Spleen (tissue), 7 donors: Measurements from ENCODE around the gene COL19A1.

ENCODE experiments used
- CTCF ChIP-seq, 11 experiments: fragments of 200-600 bp in 7 of 11; fragments of 450-650 bp in 4 of 11; sonication (generic) in 4 of 11; IDR thresholded peaks in 8 of 11; conservative IDR thresholded peaks in 3 of 11; 1 replicate in 7 of 11; 2 replicates in 4 of 11; pipeline versions ENCODE4 v1.4.0 to v1.8.0; 2016 to 2021; ENCODE audit warnings: antibody characterized with exemption in 11 of 11, inconsistent platforms in 4 of 11, mild to moderate bottlenecking in 1 of 11
- POLR2A ChIP-seq, 3 donors: fragments of 450-650 bp; IDR thresholded peaks; one replicate each; pipeline ENCODE4 v1.5.1; 2017; ENCODE audit warnings: antibody characterized with exemption in 3 of 3, mild to moderate bottlenecking in 1 of 3
- POLR2AphosphoS5 ChIP-seq, 3 donors: sonication (generic); formaldehyde crosslinking; IDR thresholded peaks; one replicate each; pipeline ENCODE4 v1.5.1; 2017; ENCODE audit warnings: antibody characterized with exemption in 3 of 3
- donor health status: DM: no; HTN: no; CAD: no; lungs with moderate emphysema.
- donor health status: DM: no; HTN: no; CAD: no.
- donor health status: DM: no; HTN: no; CAD: no.

- TF ChIP-seq CTCF (IDR thresholded peaks at IDR 0.05 in 8 of 11, conservative IDR thresholded peaks at IDR 0.05 in 3 of 11) = no peak
- TF ChIP-seq POLR2AphosphoS5 (IDR thresholded peaks at IDR 0.05) = no peak
- TF ChIP-seq POLR2A (IDR thresholded peaks at IDR 0.05) = no peak
Measured at GRCh38 chr6:69958978-69959377, 92.6 kb downstream of the COL19A1 start.
